ENCODE results near the gene ZNF227.
"Not testable (repeated sequence)": the region's sequence is repeated elsewhere in the genome, so short reads cannot be mapped to it uniquely, and the experiment has no call there.

DNA sequence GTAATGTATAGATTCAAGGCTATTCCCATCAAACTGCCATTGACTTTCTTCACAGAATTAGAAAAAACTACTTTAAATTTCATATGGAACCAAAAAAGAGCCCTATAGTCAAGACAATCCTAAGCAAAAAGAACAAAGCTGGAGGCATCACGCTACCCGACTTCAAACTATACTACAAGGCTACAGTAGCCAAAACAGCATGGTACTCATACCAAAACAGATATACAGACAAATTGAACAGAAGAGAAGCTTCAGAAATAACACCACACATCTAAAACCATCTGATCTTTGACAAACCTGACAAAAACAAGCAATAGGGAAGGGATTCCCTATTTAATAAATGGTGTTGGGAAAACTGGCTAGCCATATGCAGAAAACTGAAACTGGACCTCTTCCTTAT lies 40.0 kb downstream of the ZNF227 start:
- TF ChIP-seq, protein P1, sequence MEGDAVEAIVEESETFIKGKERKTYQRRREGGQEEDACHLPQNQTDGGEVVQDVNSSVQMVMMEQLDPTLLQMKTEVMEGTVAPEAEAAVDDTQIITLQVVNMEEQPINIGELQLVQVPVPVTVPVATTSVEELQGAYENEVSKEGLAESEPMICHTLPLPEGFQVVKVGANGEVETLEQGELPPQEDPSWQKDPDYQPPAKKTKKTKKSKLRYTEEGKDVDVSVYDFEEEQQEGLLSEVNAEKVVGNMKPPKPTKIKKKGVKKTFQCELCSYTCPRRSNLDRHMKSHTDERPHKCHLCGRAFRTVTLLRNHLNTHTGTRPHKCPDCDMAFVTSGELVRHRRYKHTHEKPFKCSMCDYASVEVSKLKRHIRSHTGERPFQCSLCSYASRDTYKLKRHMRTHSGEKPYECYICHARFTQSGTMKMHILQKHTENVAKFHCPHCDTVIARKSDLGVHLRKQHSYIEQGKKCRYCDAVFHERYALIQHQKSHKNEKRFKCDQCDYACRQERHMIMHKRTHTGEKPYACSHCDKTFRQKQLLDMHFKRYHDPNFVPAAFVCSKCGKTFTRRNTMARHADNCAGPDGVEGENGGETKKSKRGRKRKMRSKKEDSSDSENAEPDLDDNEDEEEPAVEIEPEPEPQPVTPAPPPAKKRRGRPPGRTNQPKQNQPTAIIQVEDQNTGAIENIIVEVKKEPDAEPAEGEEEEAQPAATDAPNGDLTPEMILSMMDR (IDR thresholded peaks at IDR 0.05): not testable (repeated sequence)
- TF ChIP-seq POLR2A (IDR thresholded peaks at IDR 0.05): not testable (repeated sequence)

Data from adrenal gland (tissue), 5 donors.